Activated gamma-delta T cell treated with Interleukin-2 at 50 U/mL for 16 hours (primary cell): Measurements from ENCODE around the gene DAP.
"Not testable (repeated sequence)": the region's sequence is repeated elsewhere in the genome, so short reads cannot be mapped to it uniquely, and the experiment has no call there.

Experiments
- DNase-seq: peaks from one replicate; pipeline ENCODE4 v3.0.0-alpha.2; 2020

The DAP gene

GRCh38 chr5:10733426-10733825 lies 27.6 kb downstream of the DAP start:
- DNase-seq: no peak

GRCh38 chr5:10731913-10732312 lies 29.1 kb downstream of the DAP start:
- DNase-seq: no peak

GRCh38 chr5:10730043-10730351 lies 31.0 kb downstream of the DAP start:
- DNase-seq: no peak

DNA sequence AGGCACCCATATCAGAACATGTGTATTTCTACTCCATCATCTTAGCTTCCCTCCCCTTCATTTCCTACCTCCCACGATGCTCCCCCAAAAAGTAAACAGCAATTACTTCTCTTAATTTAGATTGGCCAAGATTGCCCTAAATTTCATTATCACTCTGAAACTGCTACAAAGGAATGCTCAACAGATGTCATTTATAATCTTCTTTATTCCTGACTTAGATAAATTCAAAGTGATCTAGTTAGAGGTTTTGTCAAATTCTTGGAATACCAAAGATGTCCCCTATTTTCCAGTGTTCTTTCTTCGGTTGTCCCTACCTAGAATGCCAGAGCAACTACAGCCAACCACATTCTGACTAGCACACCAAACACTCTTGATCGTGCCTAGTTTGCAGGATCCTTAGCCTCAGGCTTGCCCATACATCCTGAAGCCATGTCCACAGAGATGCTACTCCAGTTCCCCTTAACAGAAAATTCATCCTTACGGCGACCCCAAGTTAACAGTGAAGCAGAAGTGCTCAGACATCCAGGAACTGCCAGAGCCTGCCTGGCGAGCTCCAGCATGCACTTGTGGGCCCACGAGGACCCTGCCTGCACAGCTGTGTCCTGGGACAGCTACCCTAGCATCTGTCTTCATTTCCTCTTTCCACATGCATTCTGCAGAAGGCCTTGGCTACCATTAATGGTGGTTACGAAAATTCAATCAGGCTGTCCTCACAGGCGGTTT lies 31.6 kb downstream of the DAP start:
- no peak for DNase-seq

DNA sequence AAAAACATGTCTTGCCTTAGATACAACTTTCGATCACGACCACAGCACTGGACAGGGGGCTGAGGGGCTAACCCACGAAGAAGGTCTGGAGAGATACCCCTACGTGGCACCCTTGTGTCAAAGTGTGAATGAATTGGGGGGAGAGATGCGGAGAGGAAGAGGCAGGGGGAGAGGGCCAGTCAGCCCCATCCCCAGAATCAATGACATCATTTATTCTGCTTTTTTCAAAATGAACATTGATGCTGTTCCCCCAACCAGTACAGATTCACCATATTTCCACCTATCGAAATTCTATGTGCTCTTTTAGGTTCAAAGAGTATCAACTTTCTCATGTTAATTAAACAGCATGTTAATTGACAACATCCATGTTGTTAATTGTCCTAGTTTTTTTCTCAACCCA lies 32.4 kb downstream of the DAP start:
- no peak for DNase-seq

GRCh38 chr5:10727861-10728260 lies 33.2 kb downstream of the DAP start:
- no peak for DNase-seq

- no peak for DNase-seq
These were observed 34.0 kb downstream of the DAP start for GRCh38 chr5:10726913-10727517.

- DNase-seq: no peak
These were observed 34.7 kb downstream of the DAP start for GRCh38 chr5:10726179-10726912.

GRCh38 chr5:10725636-10726035 lies 35.4 kb downstream of the DAP start:
- DNase-seq: no peak

- no peak for DNase-seq
These were observed 36.1 kb downstream of the DAP start for GRCh38 chr5:10724781-10725507.

DNA sequence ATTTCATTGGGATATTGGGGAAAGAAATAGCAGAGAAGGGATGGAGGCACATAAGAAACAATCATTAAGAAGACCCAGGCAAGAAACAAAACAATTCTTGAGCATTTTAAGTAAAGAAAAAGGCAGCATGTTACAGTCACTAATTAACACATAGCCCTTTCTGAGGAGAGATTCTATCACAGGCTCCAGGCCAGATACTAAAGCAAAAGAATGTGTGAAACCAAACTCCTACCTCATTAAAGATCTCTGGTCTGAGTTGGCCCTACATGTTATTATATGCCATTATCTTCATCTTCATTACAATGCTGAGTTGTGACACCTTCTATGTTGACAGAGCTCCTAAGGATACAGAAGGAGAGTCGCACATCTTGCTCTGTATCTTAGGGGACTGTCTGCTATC lies 37.5 kb downstream of the DAP start:
- DNase-seq: no peak

DNA sequence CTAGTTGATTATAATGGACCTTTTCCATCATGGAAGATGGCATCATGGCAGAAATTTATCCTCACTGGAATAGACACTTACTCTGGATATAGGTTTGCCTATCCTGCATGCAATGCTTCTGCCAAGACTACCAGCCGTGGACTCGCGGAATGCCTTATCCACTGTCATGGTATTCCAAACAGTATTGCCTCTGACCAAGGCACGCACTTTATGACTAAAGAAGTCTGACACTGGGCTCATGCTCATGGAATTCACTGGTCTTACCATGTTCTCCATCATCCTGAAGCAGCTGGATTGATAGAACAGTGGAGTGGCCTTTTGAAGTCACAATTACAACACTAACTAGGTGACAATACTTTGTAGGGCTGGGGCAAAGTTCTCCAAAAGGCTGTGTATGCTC lies 40.3 kb downstream of the DAP start:
- not testable (repeated sequence) for DNase-seq

GRCh38 chr5:10719965-10720364 lies 41.1 kb downstream of the DAP start:
- no peak for DNase-seq

DNA sequence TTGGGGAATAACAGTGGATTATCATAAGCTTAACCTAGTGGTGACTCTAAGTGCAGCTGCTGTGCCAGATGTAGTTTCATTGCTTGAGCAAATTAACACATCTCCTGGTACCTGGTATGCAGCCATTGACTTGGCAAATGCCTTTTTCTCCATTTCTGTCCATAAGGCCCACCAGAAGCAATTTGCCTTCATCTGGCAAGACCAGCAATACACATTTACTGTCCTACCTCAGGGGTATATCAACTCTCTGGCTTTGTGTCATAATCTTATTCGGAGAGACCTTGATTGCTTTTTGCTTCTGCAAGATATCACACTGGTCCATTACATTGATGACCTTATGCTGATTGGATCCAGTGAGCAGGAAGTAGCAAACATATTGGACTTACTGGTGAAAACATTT lies 42.4 kb downstream of the DAP start:
- DNase-seq: not testable (repeated sequence)

DNA sequence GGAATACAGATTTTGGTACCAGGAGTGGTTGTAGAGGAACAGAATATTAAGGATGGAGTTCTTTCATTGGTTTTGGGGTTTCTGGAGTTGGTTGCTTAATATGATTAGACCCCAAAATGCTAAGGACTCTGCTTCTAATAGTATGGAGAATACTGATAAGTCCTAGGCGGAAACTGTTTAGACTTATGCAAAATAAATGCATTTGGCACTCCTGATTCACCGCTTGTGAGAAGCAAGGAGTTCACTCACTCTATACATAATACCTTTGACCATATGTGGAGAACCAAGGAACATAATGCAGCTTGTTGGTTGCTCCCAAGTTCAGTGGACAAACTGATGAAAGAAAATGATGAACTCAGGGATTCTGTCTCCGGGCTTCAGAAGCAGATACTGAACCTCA lies 44.2 kb downstream of the DAP start:
- not testable (repeated sequence) for DNase-seq

DNA sequence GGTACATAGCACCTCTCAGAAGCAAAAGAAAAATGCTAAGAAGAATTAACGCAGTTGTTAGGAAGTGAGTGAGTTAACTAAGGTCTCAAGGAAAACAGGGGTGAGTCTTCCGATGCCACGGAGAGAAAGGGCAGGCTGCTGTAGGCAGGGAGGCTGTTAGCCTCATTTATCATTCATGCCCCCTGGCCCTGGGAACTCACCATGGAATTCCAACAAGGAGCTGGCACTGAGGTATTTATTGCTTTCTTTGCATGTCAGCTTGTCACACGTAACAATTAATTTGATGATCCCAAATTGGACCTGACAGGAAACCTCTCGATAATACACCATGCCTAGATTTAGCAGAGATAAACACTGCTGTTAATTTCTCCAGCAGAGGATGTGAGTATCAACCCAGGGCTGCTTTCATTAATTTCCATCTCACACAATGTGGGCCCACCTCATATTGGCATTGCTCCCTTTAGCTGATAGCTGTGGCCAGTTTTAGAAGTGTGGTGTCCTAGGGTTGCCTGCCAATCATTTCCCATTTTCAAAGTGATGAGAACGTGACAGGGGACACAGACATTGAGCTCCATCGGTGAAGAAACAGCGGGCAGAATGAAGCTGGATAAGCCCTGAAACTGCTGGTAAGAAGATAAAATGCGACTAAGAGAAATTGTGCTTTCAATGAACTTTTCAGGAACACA lies 45.3 kb downstream of the DAP start:
- DNase-seq: no peak

- no peak for DNase-seq
These were observed 48.3 kb downstream of the DAP start for GRCh38 chr5:10712574-10713366.

- no peak for DNase-seq
These were observed 49.5 kb downstream of the DAP start for GRCh38 chr5:10711562-10711961.

DNA sequence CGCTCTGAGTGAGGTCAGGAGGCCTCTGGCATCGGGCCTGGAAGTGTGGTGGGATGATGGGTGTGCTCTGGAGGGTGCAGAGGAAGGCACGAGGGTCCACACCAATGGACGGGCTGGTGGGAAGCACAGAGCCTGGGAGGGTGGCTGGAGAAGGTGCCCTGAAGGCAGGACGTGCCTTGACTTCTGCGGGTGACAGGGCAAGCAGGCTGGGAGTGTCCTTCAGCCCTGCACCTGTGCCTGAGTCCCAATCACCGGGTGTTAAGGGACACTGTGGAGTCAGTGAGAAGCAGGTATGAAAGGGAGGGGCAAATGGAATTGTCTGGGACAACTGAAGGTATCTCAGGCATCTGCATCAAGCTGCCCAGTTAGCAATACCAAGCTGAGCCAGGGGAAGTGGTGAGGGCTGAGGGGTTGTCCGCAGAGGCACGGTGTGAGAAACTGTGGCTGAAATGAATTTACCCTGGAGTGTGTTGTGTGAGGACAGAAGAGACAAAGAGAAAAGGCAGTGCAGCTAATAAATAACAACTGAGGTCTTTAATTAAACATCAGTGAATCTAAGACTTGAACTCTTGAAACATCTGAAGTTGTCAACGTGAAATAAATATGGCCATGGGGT lies 50.4 kb downstream of the DAP start:
- no peak for DNase-seq

- DNase-seq: no peak
These were observed 51.1 kb downstream of the DAP start for GRCh38 chr5:10709933-10710332.

- DNase-seq: no peak
These were observed 51.6 kb downstream of the DAP start for GRCh38 chr5:10709409-10709808.
